HEK293 (cell line): ENCODE measurements around the gene MED8.

Source experiments
- GLIS1 ChIP-seq: fragments of 450-650 bp; formaldehyde crosslinking; IDR thresholded peaks from 2 replicates; pipeline ENCODE4 v1.5.1; 2016; ENCODE audit warnings: missing biosample characterization, missing genetic modification characterization
- HOXC10 ChIP-seq: sonication (generic); formaldehyde crosslinking; IDR thresholded peaks from 2 replicates; pipeline ENCODE4 v1.8.1; 2023; ENCODE audit warnings: mild to moderate bottlenecking, missing genetic modification reagents
- KLF16 ChIP-seq: fragments of 450-650 bp; formaldehyde crosslinking; IDR thresholded peaks from 2 replicates; pipeline ENCODE4 v1.5.1; 2017; ENCODE audit warnings: missing biosample characterization, missing genetic modification characterization
- MYNN ChIP-seq: fragments of 450-650 bp; formaldehyde crosslinking; IDR thresholded peaks from 2 replicates; pipeline ENCODE4 v1.5.1; 2016; ENCODE audit warnings: missing biosample characterization, missing genetic modification characterization, borderline replicate concordance
- MZF1 ChIP-seq: fragments of 450-650 bp; formaldehyde crosslinking; IDR thresholded peaks from 2 replicates; pipeline ENCODE4 v1.5.1; 2017; ENCODE audit warnings: missing biosample characterization, missing genetic modification characterization, borderline replicate concordance
- REPIN1 ChIP-seq: fragments of 450-650 bp; formaldehyde crosslinking; IDR thresholded peaks from 2 replicates; pipeline ENCODE4 v1.5.1; 2017; ENCODE audit warnings: missing biosample characterization, missing genetic modification characterization, low read depth
- SALL2 ChIP-seq: fragments of 450-650 bp; formaldehyde crosslinking; IDR thresholded peaks from 2 replicates; pipeline ENCODE4 v1.5.0; 2017; ENCODE audit warnings: missing biosample characterization, mild to moderate bottlenecking, missing genetic modification characterization, borderline replicate concordance
- SP3 ChIP-seq: fragments of 450-650 bp; formaldehyde crosslinking; IDR thresholded peaks from 2 replicates; pipeline ENCODE4 v1.5.1; 2016; ENCODE audit warnings: missing biosample characterization, missing genetic modification characterization
- SP7 ChIP-seq: fragments of 450-650 bp; formaldehyde crosslinking; IDR thresholded peaks from 2 replicates; pipeline ENCODE4 v1.5.1; 2016; ENCODE audit warnings: missing biosample characterization, missing genetic modification characterization
- TSHZ1 ChIP-seq: fragments of 450-650 bp; formaldehyde crosslinking; IDR thresholded peaks from 2 replicates; pipeline ENCODE4 v1.5.1; 2016; ENCODE audit warnings: missing biosample characterization, missing genetic modification characterization, borderline replicate concordance
- ZBTB10 ChIP-seq: fragments of 450-650 bp; formaldehyde crosslinking; IDR thresholded peaks from 2 replicates; pipeline ENCODE4 v1.5.1; 2016; ENCODE audit warnings: missing biosample characterization, missing genetic modification characterization
- ZBTB44 ChIP-seq: fragments of 450-650 bp; IDR thresholded peaks from 2 replicates; pipeline ENCODE4 v1.5.1; 2018; ENCODE audit warnings: missing biosample characterization, mild to moderate bottlenecking, missing genetic modification characterization
- ZFP37 ChIP-seq: fragments of 450-650 bp; formaldehyde crosslinking; IDR thresholded peaks from 2 replicates; pipeline ENCODE4 v1.5.1; 2016; ENCODE audit warnings: missing biosample characterization, missing genetic modification characterization
- ZNF112 ChIP-seq: fragments of 450-650 bp; formaldehyde crosslinking; IDR thresholded peaks from 2 replicates; pipeline ENCODE4 v1.5.0; 2017; ENCODE audit warnings: missing biosample characterization, missing genetic modification characterization
- ZNF148 ChIP-seq: fragments of 450-650 bp; formaldehyde crosslinking; IDR thresholded peaks from 2 replicates; pipeline ENCODE4 v1.5.0; 2017; ENCODE audit warnings: missing biosample characterization, missing genetic modification characterization, borderline replicate concordance
- ZNF169 ChIP-seq: fragments of 450-650 bp; formaldehyde crosslinking; IDR thresholded peaks from 2 replicates; pipeline ENCODE4 v1.5.1; 2016; ENCODE audit warnings: missing biosample characterization, missing genetic modification characterization
- ZNF223 ChIP-seq: fragments of 450-650 bp; formaldehyde crosslinking; IDR thresholded peaks from 2 replicates; pipeline ENCODE4 v1.5.1; 2016; ENCODE audit warnings: missing biosample characterization, missing genetic modification characterization
- ZNF26 ChIP-seq: fragments of 450-650 bp; formaldehyde crosslinking; IDR thresholded peaks from 2 replicates; pipeline ENCODE4 v1.5.1; 2016; ENCODE audit warnings: missing biosample characterization, missing genetic modification characterization
- ZNF335 ChIP-seq: fragments of 450-650 bp; formaldehyde crosslinking; conservative IDR thresholded peaks from 2 replicates; pipeline ENCODE4 v1.5.1; 2016; ENCODE audit warnings: missing biosample characterization, missing genetic modification characterization
- ZNF391 ChIP-seq: fragments of 450-650 bp; formaldehyde crosslinking; IDR thresholded peaks from 2 replicates; pipeline ENCODE4 v1.5.1; 2016; ENCODE audit warnings: low read depth, missing biosample characterization, missing genetic modification characterization, borderline replicate concordance
- ZNF510 ChIP-seq: fragments of 450-650 bp; formaldehyde crosslinking; IDR thresholded peaks from 2 replicates; pipeline ENCODE4 v1.5.1; 2018; ENCODE audit warnings: mild to moderate bottlenecking, missing genetic modification characterization, missing biosample characterization; ENCODE audit not compliant: insufficient replicate concordance
- ZNF513 ChIP-seq: fragments of 450-650 bp; IDR thresholded peaks from 2 replicates; pipeline ENCODE4 v1.5.1; 2018; ENCODE audit warnings: missing biosample characterization, missing genetic modification characterization
- ZNF600 ChIP-seq: fragments of 450-650 bp; formaldehyde crosslinking; IDR thresholded peaks from 2 replicates; pipeline ENCODE4 v1.5.1; 2016; ENCODE audit warnings: missing biosample characterization, missing genetic modification characterization
- ZNF621 ChIP-seq: fragments of 450-650 bp; formaldehyde crosslinking; IDR thresholded peaks from 2 replicates; pipeline ENCODE4 v1.5.1; 2017; ENCODE audit warnings: missing biosample characterization, missing genetic modification characterization
- ZSCAN16 ChIP-seq: fragments of 450-650 bp; formaldehyde crosslinking; IDR thresholded peaks from 2 replicates; pipeline ENCODE4 v1.5.1; 2016; ENCODE audit warnings: missing biosample characterization, missing genetic modification characterization

MED8 gene

GRCh38 chr1:43358746-43359693 lies 30.6 kb downstream of the MED8 start, which contains the start of gene CDC20 (continued):
- TF ChIP-seq ZNF148 (tag by site-specific recombination) (no peak), REPIN1 (tag by site-specific recombination) (no peak), ZBTB10 (tag by site-specific recombination) (0 out of 2 replicates have a peak, but pooled peaks have one; percentile 39), ZNF26 (tag by site-specific recombination) (no peak), ZFP37 (no peak), SP3 (tag by site-specific recombination) (peak; percentile 87), HOXC10 (CRISPR knock-in tag) (no peak), TSHZ1 (0 out of 2 replicates have a peak, but pooled peaks have one; percentile 10), ZSCAN16 (tag by site-specific recombination) (no peak), ZNF391 (tag by site-specific recombination) (no peak), ZNF510 (tag by site-specific recombination) (no peak), SALL2 (tag by site-specific recombination) (no peak), ZNF600 (no peak), MYNN (no peak; the same call in 1 of the 2 replicates), SP7 (tag by site-specific recombination) (peak; percentile 53), ZNF513 (tag by site-specific recombination) (no peak), KLF16 (tag by site-specific recombination) (peak; percentile 73; the same call in 1 of the 2 replicates), ZNF223 (tag by site-specific recombination) (no peak), GLIS1 (tag by site-specific recombination) (peak; percentile 49), ZNF112 (no peak), ZNF169 (tag by site-specific recombination) (no peak), ZBTB44 (no peak), ZNF335 (tag by site-specific recombination) (peak; percentile 69), ZNF621 (no peak), MZF1 (tag by site-specific recombination) (no peak)
